ENCODE results near the gene CRHR2.

The CRHR2 gene

GRCh38 chr7:30674876-30675275 lies 7.4 kb downstream of the CRHR2 start:
- peak; percentile 45 for DNase-seq

DNA sequence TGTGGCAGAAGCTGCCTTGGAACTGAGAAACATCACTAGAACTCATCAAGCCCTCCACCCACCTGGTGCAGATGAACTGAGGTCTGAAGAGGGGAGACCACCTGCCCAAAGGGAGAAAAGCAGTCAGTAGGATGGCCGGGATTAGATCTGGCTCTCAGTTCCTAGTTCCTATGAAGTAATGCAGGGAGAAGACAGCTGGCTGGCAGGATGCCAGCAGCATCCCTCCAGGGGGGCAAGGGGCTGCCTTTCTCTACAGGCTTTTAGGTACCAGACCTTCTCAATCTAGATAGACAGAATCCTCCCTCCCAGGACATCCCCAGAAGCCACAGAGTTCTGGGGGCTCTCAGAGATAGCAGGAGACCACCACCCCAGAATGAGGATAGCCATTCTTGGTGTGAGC lies 7.8 kb downstream of the CRHR2 start:
- DNase-seq = peak; percentile 12

GRCh38 chr7:30671793-30672465 lies 10.3 kb downstream of the CRHR2 start:
- no peak for DNase-seq

DNA sequence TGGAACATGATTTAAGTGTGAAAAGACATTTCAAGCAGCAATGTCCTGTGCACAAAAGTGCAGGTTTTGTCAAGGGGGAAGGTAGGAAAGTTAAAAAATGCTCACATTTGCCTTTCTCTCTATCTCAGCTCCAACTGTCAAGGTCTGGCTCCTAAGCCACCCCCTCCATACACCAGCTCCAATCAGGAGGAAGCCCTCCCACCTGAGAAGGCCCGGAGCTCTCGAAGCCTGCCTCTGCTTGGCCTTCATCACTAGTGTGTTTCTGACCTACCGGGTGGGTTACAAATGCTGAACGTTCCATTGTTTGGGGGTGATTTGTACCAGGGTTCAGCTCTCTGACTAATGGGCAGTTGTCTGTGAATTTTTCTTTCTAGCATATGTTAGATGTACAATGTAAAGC lies 14.2 kb downstream of the CRHR2 start:
- DNase-seq = no peak

GRCh38 chr7:30667172-30667571 lies 15.1 kb downstream of the CRHR2 start:
- no peak for DNase-seq

GRCh38 chr7:30665449-30665848 lies 16.8 kb downstream of the CRHR2 start:
- DNase-seq = no peak

- no peak for DNase-seq
Measured at GRCh38 chr7:30665043-30665442, 17.2 kb downstream of the CRHR2 start.

DNA sequence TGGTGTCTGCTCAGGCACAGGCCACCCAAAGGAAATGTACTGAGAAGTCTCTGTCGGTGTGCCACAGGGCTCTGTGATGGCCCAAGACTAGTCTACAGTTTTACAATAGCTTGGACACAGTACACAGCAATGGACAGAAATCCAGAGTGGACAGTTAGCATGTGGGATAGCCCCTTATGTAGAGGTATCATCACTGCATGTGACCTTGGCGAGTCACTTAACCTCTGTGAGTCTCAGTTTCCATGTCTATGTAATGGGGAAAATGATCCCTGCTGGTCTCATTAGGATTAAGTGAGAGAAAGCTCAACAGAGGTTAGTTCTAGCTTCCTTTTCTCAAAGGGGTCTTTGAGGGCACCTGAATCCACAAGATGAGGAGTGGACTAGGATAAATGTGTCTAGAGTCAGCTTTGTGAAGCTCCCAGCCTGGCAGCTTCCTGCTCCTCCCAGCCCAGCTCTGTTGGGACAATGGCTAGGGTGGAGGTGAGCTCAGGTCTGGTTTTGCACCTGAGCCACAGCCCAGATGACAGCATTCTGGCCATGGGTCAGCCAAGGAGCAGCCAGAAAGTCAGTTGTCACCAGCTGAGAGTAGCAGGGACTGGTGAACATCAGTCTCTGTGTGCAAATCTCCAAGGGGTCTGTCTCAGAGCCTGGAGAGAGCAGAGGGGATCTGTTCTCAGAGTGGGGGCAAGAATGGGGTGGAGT lies 17.9 kb downstream of the CRHR2 start:
- DNase-seq = no peak

GRCh38 chr7:30663414-30663813 lies 18.8 kb downstream of the CRHR2 start:
- DNase-seq = no peak

- DNase-seq = no peak
Measured at GRCh38 chr7:30662431-30662939, 19.8 kb downstream of the CRHR2 start.

DNA sequence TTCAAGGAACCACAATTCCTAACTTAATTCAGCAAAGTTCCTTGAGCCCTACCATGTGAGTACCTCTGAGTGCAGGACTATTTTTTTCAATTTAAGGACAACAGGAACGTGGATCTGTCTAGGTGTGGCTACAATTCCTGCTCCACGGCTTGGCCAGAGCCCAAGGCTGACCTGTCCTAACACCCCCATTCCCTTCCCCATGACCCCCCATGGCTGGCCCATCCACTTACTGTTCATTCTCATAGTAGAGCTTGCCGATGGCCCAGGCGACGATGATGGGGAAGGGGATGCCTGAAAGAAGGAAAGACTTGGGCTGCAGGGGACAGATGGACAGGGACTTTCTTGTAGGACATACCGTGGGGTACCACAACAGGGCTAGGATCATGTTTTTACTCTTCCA lies 20.3 kb downstream of the CRHR2 start:
- no peak for DNase-seq

GRCh38 chr7:30660331-30661255 lies 21.7 kb downstream of the CRHR2 start:
- DNase-seq = peak; percentile 91

DNA sequence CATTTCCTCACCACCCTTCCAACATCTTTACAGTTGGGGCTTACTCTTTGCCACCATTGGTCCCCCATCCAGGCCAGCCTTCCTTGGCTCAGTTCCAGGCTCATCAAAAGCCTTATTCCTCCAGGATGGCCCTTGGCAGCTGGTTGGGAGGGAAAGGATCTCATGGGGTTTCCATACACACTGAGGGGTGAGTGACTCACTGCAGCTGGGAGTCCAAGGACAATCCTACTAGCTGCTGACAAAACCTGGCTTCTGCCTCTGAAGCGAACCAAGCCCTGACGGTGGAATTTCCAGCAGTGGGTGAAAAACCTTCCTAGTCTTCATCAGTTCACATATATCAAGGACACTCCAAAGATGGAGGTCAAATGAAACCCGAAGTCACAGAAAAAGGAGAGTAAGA lies 22.9 kb downstream of the CRHR2 start:
- DNase-seq = peak; percentile 69

DNA sequence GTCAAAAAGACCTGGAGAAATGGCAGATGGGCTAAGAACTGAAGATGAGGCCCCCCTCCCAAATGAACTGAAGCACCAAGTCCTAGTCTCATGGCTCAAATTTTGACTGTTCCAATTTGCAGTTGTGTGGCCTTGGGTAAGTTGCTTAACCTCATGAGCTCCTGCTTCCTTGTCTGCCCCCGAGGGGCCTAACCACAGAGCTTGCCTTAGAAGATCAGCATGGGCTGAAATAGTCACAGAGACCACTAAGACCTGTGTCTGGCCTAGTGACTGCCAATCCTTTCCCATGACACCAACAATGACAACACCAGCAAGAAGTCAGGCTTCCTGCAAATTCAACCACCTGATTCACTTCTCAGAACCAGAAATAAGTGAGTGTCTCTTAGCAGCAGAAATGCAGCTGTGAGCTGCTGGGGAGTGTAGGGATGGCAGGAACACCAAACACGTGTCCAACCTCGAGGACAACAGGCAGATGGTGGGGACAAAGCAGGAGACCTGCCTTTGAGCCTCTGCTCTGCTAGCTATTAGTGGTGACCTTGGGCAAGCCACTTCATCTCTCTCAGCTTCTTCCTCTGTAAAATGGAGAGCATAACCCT lies 23.7 kb downstream of the CRHR2 start:
- no peak for DNase-seq

DNA sequence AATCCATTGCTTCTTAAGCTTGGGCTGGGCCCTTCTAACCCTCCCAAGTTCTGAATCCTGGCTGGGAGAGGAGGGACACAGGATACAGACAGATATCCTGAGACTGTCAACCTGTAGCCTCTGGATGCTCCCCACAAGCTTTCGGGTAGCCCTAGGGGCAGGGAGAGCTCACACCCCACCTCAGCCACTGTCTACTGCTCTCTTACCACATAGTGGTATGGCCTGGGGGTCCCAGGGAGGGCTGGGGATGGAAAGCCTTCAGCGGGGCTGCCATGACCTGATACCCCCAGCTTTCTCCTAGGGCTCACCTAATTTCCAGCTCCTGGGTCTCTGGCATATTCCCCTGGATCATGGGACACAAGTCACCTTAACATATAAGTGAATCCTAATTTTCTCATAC lies 25.1 kb downstream of the CRHR2 start:
- DNase-seq = no peak

GRCh38 chr7:30656006-30656957 lies 26.0 kb downstream of the CRHR2 start:
- DNase-seq = no peak

GRCh38 chr7:30655096-30655970 lies 26.9 kb downstream of the CRHR2 start:
- no peak for DNase-seq

DNA sequence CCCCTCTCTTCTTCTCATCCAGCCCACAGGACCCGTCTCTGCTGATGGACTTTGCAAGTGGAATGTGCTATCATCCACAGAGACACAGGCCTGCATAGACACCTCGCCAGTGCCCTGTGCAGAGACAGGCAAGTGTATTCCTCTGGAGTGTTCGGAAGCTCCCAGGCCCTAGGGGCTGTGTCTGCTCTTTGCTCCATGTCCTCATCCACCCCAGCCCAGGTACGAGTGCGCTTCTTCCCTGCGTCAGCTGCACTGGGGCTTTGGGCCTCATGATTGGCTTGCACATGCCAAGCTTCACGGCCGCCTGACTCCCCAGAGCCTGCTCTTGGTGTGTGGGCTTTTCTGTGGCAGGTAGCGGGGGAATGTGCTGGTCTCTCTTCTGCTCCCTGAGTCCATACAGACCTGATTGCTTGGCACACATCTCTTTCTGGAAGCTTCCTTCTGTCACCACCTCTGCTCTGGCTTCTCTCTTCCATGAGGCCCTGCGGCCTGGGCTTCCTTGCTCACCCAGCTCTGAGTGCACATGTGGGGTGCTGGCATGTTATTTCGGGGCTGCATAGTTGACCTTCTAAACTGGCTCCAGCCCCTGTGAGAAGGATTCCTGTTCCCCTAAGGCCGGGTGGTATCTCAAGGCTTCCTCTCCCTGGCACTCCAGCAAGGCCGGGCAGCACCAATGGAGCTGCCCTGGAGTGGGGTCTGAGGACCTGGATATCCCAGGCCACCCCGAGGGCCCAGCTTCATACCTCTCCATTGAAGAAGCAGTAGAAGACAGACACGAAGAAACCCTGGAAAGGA lies 27.8 kb downstream of the CRHR2 start:
- DNase-seq = no peak

- DNase-seq = no peak
Measured at GRCh38 chr7:30652698-30653641, 29.3 kb downstream of the CRHR2 start.
